Chondrocyte (in vitro differentiated cells): ENCODE results near the gene RERE. TPM values are rescaled to one million over a fixed set of nuclear protein-coding genes. Genes with fewer than 3 reads are reported as not detected.
A peak's percentile ranks its signal among the peaks of the same experiment; 100 is the strongest.

Experiments used
- DNase-seq: peaks from one replicate; pipeline ENCODE4 v3.0.0; 2021; ENCODE audit warnings: mixed read lengths, low spot score
- H3K27ac Mint-ChIP-seq: one replicate; pipeline ENCODE4 v1.8.0; 2021; ENCODE audit warnings: mild to moderate bottlenecking, moderate library complexity, mixed read lengths; ENCODE audit not compliant: unreplicated experiment
- H3K27me3 Mint-ChIP-seq: 2 replicates; pipeline ENCODE4 v1.8.0; 2021; ENCODE audit warnings: low read depth, mixed read lengths
- H3K36me3 Mint-ChIP-seq: 2 replicates; pipeline ENCODE4 v1.8.0; 2021; ENCODE audit warnings: low read depth, mixed read lengths
- H3K4me1 Mint-ChIP-seq: 2 replicates; pipeline ENCODE4 v1.8.0; 2021; ENCODE audit warnings: low read depth, mild to moderate bottlenecking, mixed read lengths
- H3K4me3 Mint-ChIP-seq: one replicate; pipeline ENCODE4 v1.8.0; 2021; ENCODE audit warnings: mild to moderate bottlenecking, moderate library complexity, mixed read lengths; ENCODE audit not compliant: unreplicated experiment
- H3K9me3 Mint-ChIP-seq: 2 replicates; pipeline ENCODE4 v1.8.0; 2021; ENCODE audit warnings: low read depth, mixed read lengths
- CTCF ChIP-seq: fragments of 200-600 bp; sonication (generic); IDR thresholded peaks from 2 replicates; pipeline ENCODE4 v1.5.0; 2021; ENCODE audit warnings: antibody characterized with exemption, mild to moderate bottlenecking, moderate library complexity
- total RNA-seq: library from RNA; stranded (reverse); gene quantifications from 3 replicates; pipeline ENCODE4 v1.2.1, GENCODE V29; 2021

The RERE gene
- total RNA-seq, 1 donor from 2014 or later = 64.9 TPM

- DNase-seq = no peak
- H3K36me3 Mint-ChIP-seq = no peaks in the 10 kb centered on the region
- no peak overlapping the region for H3K27ac Mint-ChIP-seq
- peaks cover 9% of the 10 kb centered on the region for H3K4me1 Mint-ChIP-seq
- no peak overlapping the region for H3K4me3 Mint-ChIP-seq
- H3K9me3 Mint-ChIP-seq = no peaks in the 10 kb centered on the region
- no peaks in the 10 kb centered on the region for H3K27me3 Mint-ChIP-seq
- no peak for TF ChIP-seq CTCF
Observed at GRCh38 chr1:8427493-8427892, 389.9 kb downstream of the RERE start.

- H3K4me1 Mint-ChIP-seq = peaks cover 9% of the 10 kb centered on the region
- no peak overlapping the region for H3K4me3 Mint-ChIP-seq
- no peak for TF ChIP-seq CTCF
- no peaks in the 10 kb centered on the region for H3K9me3 Mint-ChIP-seq
- DNase-seq = no peak
- H3K27ac Mint-ChIP-seq = no peak overlapping the region
- no peaks in the 10 kb centered on the region for H3K36me3 Mint-ChIP-seq
- H3K27me3 Mint-ChIP-seq = no peaks in the 10 kb centered on the region
Observed at GRCh38 chr1:8426996-8427395, 390.4 kb downstream of the RERE start.

- Mint-ChIP-seq H3K4me3 (no peak overlapping the region), H3K4me1 (peaks cover 9% of the 10 kb centered on the region), H3K27ac (no peak overlapping the region), H3K36me3 (no peaks in the 10 kb centered on the region), H3K27me3 (no peaks in the 10 kb centered on the region), H3K9me3 (no peaks in the 10 kb centered on the region)
- TF ChIP-seq CTCF = no peak
- DNase-seq = no peak
Observed at GRCh38 chr1:8425781-8426161, 391.7 kb downstream of the RERE start.

GRCh38 chr1:8425150-8425780, 392.2 kb downstream of the RERE start:
- Mint-ChIP-seq H3K9me3 (no peaks in the 10 kb centered on the region), H3K27ac (peak overlapping the region; percentile 19), H3K4me1 (peaks cover 9% of the 10 kb centered on the region), H3K27me3 (no peaks in the 10 kb centered on the region), H3K36me3 (no peaks in the 10 kb centered on the region), H3K4me3 (no peak overlapping the region)
- TF ChIP-seq CTCF = no peak
- DNase-seq = no peak

GRCh38 chr1:8424539-8425116, 392.8 kb downstream of the RERE start:
- Mint-ChIP-seq H3K27me3 (no peaks in the 10 kb centered on the region), H3K4me1 (peaks cover 9% of the 10 kb centered on the region), H3K9me3 (no peaks in the 10 kb centered on the region), H3K27ac (peak overlapping the region; percentile 88), H3K36me3 (no peaks in the 10 kb centered on the region), H3K4me3 (peak overlapping the region; percentile 73)
- no peak for TF ChIP-seq CTCF
- no peak for DNase-seq
